ENCODE measurements around the gene PLGRKT. TPM values are rescaled to one million over a fixed set of nuclear protein-coding genes. Genes with fewer than 3 reads are reported as not detected.

The PLGRKT gene
- total RNA-seq, 1 experiment from 2014 or later = 11.4 TPM

DNA sequence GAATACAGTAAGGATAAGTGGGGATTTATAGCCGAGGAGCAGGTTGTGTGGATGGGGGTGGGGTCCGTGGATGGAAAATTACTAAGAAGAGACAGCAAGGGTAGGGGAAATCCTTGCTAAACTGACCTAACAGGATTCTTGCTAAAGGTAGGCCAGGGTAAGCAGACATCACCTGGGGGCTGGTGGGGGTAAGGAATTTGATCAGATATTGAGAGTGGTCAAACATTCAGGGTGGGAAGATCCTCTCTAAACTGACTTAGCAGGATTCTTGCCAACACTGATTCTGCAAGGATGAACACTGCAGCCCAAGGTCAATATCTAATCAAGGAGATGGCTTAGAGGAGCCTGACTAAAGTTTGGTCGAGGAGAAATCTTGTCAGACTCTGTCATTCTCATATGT, 2.7 kb upstream of the PLGRKT start:
- TF ChIP-seq EZH2phosphoT487 (IDR thresholded peaks at IDR 0.05; ENCODE audit: borderline replicate concordance, low read length) = no peak
- TF ChIP-seq, protein P1, sequence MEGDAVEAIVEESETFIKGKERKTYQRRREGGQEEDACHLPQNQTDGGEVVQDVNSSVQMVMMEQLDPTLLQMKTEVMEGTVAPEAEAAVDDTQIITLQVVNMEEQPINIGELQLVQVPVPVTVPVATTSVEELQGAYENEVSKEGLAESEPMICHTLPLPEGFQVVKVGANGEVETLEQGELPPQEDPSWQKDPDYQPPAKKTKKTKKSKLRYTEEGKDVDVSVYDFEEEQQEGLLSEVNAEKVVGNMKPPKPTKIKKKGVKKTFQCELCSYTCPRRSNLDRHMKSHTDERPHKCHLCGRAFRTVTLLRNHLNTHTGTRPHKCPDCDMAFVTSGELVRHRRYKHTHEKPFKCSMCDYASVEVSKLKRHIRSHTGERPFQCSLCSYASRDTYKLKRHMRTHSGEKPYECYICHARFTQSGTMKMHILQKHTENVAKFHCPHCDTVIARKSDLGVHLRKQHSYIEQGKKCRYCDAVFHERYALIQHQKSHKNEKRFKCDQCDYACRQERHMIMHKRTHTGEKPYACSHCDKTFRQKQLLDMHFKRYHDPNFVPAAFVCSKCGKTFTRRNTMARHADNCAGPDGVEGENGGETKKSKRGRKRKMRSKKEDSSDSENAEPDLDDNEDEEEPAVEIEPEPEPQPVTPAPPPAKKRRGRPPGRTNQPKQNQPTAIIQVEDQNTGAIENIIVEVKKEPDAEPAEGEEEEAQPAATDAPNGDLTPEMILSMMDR (conservative IDR thresholded peaks at IDR 0.05; ENCODE audit: low read depth, low read length) = no peak
- TF ChIP-seq EZH2 (IDR thresholded peaks at IDR 0.05; ENCODE audit: low read length, unreplicated experiment) = no peak
- Histone ChIP-seq H3K9ac (ENCODE audit: low read length) (no peak overlapping the region), H3K9me3 (ENCODE audit: low read length) (no peaks in the 10 kb centered on the region), H3K79me2 (ENCODE audit: low read length) (no peaks in the 10 kb centered on the region), H3K27ac (ENCODE audit: low read length) (no peak overlapping the region), H3K9me2 (replicated peaks; ENCODE audit: low read length) (no peaks in the 10 kb centered on the region), H3K4me3 (ENCODE audit: low read length) (no peak overlapping the region), H4K20me1 (ENCODE audit: low read length) (no peaks in the 10 kb centered on the region), H3K27me3 (ENCODE audit: low read length) (no peaks in the 10 kb centered on the region), H3K4me2 (ENCODE audit: low read length) (no peak overlapping the region), H3F3A (ENCODE audit: low read length, unreplicated experiment) (peaks cover 3% of the 10 kb centered on the region), H3K4me1 (ENCODE audit: insufficient read depth, low read length) (peaks cover 29% of the 10 kb centered on the region), H2AFZ (ENCODE audit: low read length) (no peak overlapping the region), H3K36me3 (ENCODE audit: low read depth, low read length) (0 out of 2 replicates have a peak, but pooled peaks cover 3% of the 10 kb centered on the region)
- intact Hi-C loops (cut with micrococcal nuclease) = no loop called here
- DNase-seq (no peak), ATAC-seq (no peak)
- CTCF ChIA-PET = no interaction called here
- no TSS peak for BruUV-seq (replicated peaks)
- POLR2A ChIA-PET (ENCODE audit: unreplicated experiment) = no interaction called here

DNA sequence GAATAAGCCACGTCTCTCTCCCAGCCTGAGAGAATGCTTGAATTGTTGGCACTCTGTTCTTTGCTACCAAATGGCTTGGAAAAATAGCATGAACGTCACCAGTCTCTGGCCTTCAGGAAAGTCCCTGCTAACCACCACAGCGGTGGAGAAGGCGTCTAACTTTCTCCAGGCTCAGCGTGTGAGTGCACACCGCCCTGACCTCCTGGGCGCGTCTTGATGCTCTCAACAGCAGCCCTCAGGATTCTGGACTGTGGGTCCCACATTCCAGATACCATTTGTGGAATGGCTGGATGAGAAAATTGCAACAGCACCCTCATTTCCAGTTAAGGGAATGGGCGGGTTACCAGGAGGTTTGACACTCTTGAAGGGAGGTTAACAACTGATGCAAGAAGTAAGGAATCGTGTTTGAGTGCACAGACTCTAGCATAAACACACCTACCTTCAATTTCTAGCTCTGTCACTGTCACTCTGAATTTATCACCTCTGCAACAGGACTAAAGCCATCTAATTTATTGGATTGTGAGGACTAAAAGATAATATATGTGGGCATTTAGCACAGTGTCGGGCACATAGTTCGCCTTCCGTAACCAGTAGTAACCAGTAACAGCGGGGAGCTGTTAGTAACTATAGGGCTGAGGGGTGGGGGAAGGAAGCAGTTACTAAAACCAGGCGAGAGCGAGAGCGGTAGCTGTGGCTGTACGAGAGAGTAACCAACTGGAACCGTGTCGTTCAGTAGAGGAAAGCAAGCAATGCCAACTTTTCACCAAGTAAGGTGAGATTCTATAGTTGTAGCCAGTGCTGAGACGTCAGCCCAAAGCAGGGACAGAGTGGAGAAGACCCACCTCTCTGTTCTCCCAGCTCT, 807 bp upstream of the PLGRKT start:
- 0 out of 2 replicates have a peak, but pooled peaks cover 5% of the 10 kb centered on the region for H3K36me3 ChIP-seq (ENCODE audit: low read depth, low read length)
- H3K9me3 ChIP-seq (ENCODE audit: low read length) = no peaks in the 10 kb centered on the region
- peak overlapping the region; percentile 92 for H3K9ac ChIP-seq (ENCODE audit: low read length)
- intact Hi-C loops (cut with micrococcal nuclease) = no loop called here
- H3K4me1 ChIP-seq (ENCODE audit: insufficient read depth, low read length) = peaks cover 31% of the 10 kb centered on the region
- H3K79me2 ChIP-seq (ENCODE audit: low read length) = no peaks in the 10 kb centered on the region
- no peaks in the 10 kb centered on the region for H3K27me3 ChIP-seq (ENCODE audit: low read length)
- H4K20me1 ChIP-seq (ENCODE audit: low read length) = no peaks in the 10 kb centered on the region
- POLR2A ChIA-PET (ENCODE audit: unreplicated experiment) = no interaction called here
- DNase-seq (no peak), ATAC-seq (no peak)
- peak overlapping the region; percentile 87 for H2AFZ ChIP-seq (ENCODE audit: low read length)
- no TSS peak for BruUV-seq (replicated peaks)
- TF ChIP-seq, protein P1 (conservative IDR thresholded peaks at IDR 0.05; ENCODE audit: low read depth, low read length) = no peak
- TF ChIP-seq EZH2phosphoT487 (IDR thresholded peaks at IDR 0.05; ENCODE audit: borderline replicate concordance, low read length) = no peak
- TF ChIP-seq EZH2 (IDR thresholded peaks at IDR 0.05; ENCODE audit: low read length, unreplicated experiment) = no peak
- CTCF ChIA-PET = interaction anchor here (0.9 kb wide), 1 partner anchor 252 kb away, joined by 4 read pairs; no protein-coding TSS in a partner anchor
- peak overlapping the region; percentile 84; the same call in 1 of the 2 replicates for H3K4me3 ChIP-seq (ENCODE audit: low read length)
- peak overlapping the region; percentile 93 for H3K4me2 ChIP-seq (ENCODE audit: low read length)
- peaks cover 3% of the 10 kb centered on the region for H3F3A ChIP-seq (ENCODE audit: low read length, unreplicated experiment)
- H3K27ac ChIP-seq (ENCODE audit: low read length) = peak overlapping the region; percentile 98
- no peaks in the 10 kb centered on the region for H3K9me2 ChIP-seq (replicated peaks; ENCODE audit: low read length)

DNA sequence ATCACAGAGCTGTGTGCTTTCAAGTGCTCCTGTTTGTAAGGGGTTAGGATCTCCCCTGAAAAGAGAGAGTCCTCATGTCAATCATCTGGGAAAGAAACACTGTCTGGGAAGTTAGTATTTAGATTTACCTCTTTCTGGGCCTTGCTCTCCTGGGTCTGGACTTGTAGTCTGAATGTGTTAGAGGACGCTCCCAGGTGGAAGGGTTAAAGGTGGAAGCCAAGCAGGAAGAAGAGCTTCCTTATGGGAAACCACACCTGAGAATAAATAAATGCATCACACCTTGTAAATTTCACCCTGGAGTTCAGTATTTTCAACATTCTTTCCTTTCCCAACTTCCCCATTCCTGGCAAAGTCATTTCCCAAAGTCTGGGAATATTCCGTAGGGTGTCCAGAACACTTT, 1.3 kb downstream of the PLGRKT start:
- Histone ChIP-seq H4K20me1 (ENCODE audit: low read length) (no peaks in the 10 kb centered on the region), H3K27ac (ENCODE audit: low read length) (peak overlapping the region; percentile 98), H2AFZ (ENCODE audit: low read length) (no peak overlapping the region), H3K4me1 (ENCODE audit: insufficient read depth, low read length) (peaks cover 31% of the 10 kb centered on the region), H3K4me3 (ENCODE audit: low read length) (peak overlapping the region; percentile 84), H3K4me2 (ENCODE audit: low read length) (peak overlapping the region; percentile 93), H3K9me2 (replicated peaks; ENCODE audit: low read length) (no peaks in the 10 kb centered on the region), H3K27me3 (ENCODE audit: low read length) (no peaks in the 10 kb centered on the region), H3F3A (ENCODE audit: low read length, unreplicated experiment) (peaks cover 3% of the 10 kb centered on the region), H3K9me3 (ENCODE audit: low read length) (no peaks in the 10 kb centered on the region), H3K9ac (ENCODE audit: low read length) (peak overlapping the region; percentile 92), H3K36me3 (ENCODE audit: low read depth, low read length) (0 out of 2 replicates have a peak, but pooled peaks cover 5% of the 10 kb centered on the region), H3K79me2 (ENCODE audit: low read length) (no peaks in the 10 kb centered on the region)
- peak; percentile 48 for DNase-seq
- BruUV-seq (replicated peaks) = no TSS peak
- intact Hi-C loops (cut with micrococcal nuclease) = no loop called here
- ChIA-PET POLR2A (ENCODE audit: unreplicated experiment) (no interaction called here), CTCF (no interaction called here)
- no peak for ATAC-seq
- TF ChIP-seq, protein P1 (conservative IDR thresholded peaks at IDR 0.05; ENCODE audit: low read depth, low read length) = no peak
- TF ChIP-seq EZH2phosphoT487 (IDR thresholded peaks at IDR 0.05; ENCODE audit: borderline replicate concordance, low read length) = no peak
- no peak for TF ChIP-seq EZH2 (IDR thresholded peaks at IDR 0.05; ENCODE audit: low read length, unreplicated experiment)
